Caco-2 (cell line): ENCODE measurements around the gene SESN1. TPM values are rescaled to one million over a fixed set of nuclear protein-coding genes. Genes with fewer than 3 reads are reported as not detected.

Source experiments
- BruUV-seq: library from RNA; stranded (reverse); fragments of 400-500 nt; replicated peaks from 2 replicates; lab custom pipeline; 2021; lab: Mats Ljungman, UMichigan
- CTCF ChIA-PET: fragments of 300-600 bp; sonication (Branson Sonifier 250); formaldehyde crosslinking; loops from one replicate; lab custom pipeline; 2022; ENCODE audit warnings: antibody characterized with exemption; lab: Charles Lee
- POLR2A ChIA-PET: fragments of 300-600 bp; sonication (Branson Sonifier 250); formaldehyde crosslinking; loops from one replicate; lab custom pipeline; 2022; ENCODE audit warnings: antibody characterized with exemption; lab: Charles Lee
- DNase-seq, 2 experiments: peaks; one replicate each; pipeline versions ENCODE4 v3.0.0 to v3.0.0-alpha.2; 2020 to 2022
- H3K27me3 ChIP-seq: replicated peaks from 2 replicates; pipeline ENCODE4 v1.6.0; 2011; ENCODE audit warnings: low read length; ENCODE audit not compliant: control insufficient read depth, insufficient read depth
- H3K36me3 ChIP-seq: 2 replicates; pipeline ENCODE4 v1.5.1; 2011; ENCODE audit warnings: low read length; ENCODE audit not compliant: control insufficient read depth, insufficient read depth
- H3K4me1 ChIP-seq: fragments of 250-450 bp; sonication (Bioruptor Pico); 2 replicates; pipeline ENCODE4 v1.5.1; 2020; ENCODE audit warnings: mild to moderate bottlenecking
- H3K4me3 ChIP-seq: 2 replicates; pipeline ENCODE4 v1.5.1; 2011; ENCODE audit warnings: low read depth, mild to moderate bottlenecking, control low read depth, low read length
- H3K9me3 ChIP-seq: fragments of 250-450 bp; sonication (Bioruptor Pico); 2 replicates; pipeline ENCODE4 v1.5.1; 2020; ENCODE audit warnings: mild to moderate bottlenecking, moderate library complexity
- H3K27ac Mint-ChIP-seq: one replicate; pipeline ENCODE4 v1.8.0; 2022; ENCODE audit warnings: mixed read lengths; ENCODE audit not compliant: unreplicated experiment
- H3K27me3 Mint-ChIP-seq: one replicate; pipeline ENCODE4 v1.8.0; 2022; ENCODE audit warnings: mixed read lengths; ENCODE audit not compliant: insufficient read depth, unreplicated experiment
- H3K36me3 Mint-ChIP-seq: one replicate; pipeline ENCODE4 v1.8.0; 2022; ENCODE audit warnings: mild to moderate bottlenecking, mixed read lengths; ENCODE audit not compliant: insufficient read depth, unreplicated experiment
- H3K4me1 Mint-ChIP-seq: one replicate; pipeline ENCODE4 v1.8.0; 2022; ENCODE audit warnings: low read depth, mixed read lengths; ENCODE audit not compliant: unreplicated experiment
- H3K4me3 Mint-ChIP-seq: one replicate; pipeline ENCODE4 v1.8.0; 2022; ENCODE audit warnings: mild to moderate bottlenecking, moderate library complexity, mixed read lengths; ENCODE audit not compliant: unreplicated experiment
- H3K9me3 Mint-ChIP-seq: one replicate; pipeline ENCODE4 v1.8.0; 2022; ENCODE audit warnings: mixed read lengths; ENCODE audit not compliant: unreplicated experiment
- CTCF ChIP-seq, 2 experiments: fragments of 200-600 bp in 1 of 2; IDR thresholded peaks; 1 replicate in 1 of 2; 2 replicates in 1 of 2; pipeline versions ENCODE4 v1.5.1 to v1.8.0; 2011 to 2022; ENCODE audit warnings: antibody characterized with exemption in 1 of 2, control low read depth in 1 of 2, inconsistent platforms in 1 of 2, low read depth in 1 of 2, low read length in 1 of 2, mild to moderate bottlenecking in 1 of 2, moderate library complexity in 1 of 2; ENCODE audit not compliant: insufficient read depth in 1 of 2, severe bottlenecking in 1 of 2, unreplicated experiment in 1 of 2
- intact Hi-C: fragments of 100-400 bp; cut with micrococcal nuclease; formaldehyde crosslinking; loops from one replicate; pipeline ENCODE4 v1.10.0; 2022; ENCODE audit not compliant: unreplicated experiment
- total RNA-seq: library from RNA; stranded (reverse); gene quantifications from 2 replicates; pipeline ENCODE4 v1.2.3, GENCODE V29; 2022

The SESN1 gene
- total RNA-seq, 1 experiment from 2014 or later: 21.9 TPM

- intact Hi-C loops: no loop called here
- no peaks in the 10 kb centered on the region for H3K36me3 ChIP-seq
- ChIA-PET POLR2A (no interaction called here), CTCF (interaction anchor here (1.0 kb wide), 1 partner anchor 22 kb away, joined by 7 read pairs; no protein-coding TSS in a partner anchor)
- H3K9me3 ChIP-seq: no peaks in the 10 kb centered on the region
- no peaks in the 10 kb centered on the region for H3K27me3 ChIP-seq
- H3K4me3 ChIP-seq: no peak overlapping the region
- peaks cover 50% of the 10 kb centered on the region for H3K4me1 Mint-ChIP-seq
- H3K9me3 Mint-ChIP-seq: peaks cover 9% of the 10 kb centered on the region
- peaks cover 53% of the 10 kb centered on the region for H3K4me1 ChIP-seq
- DNase-seq: no peak
- TF ChIP-seq CTCF (IDR thresholded peaks at IDR 0.05; ENCODE audit: insufficient read depth in 1 of 2, low read depth in 1 of 2, low read length in 1 of 2, severe bottlenecking in 1 of 2, unreplicated experiment in 1 of 2): no peak
- no TSS peak for BruUV-seq
- no peak overlapping the region for H3K27ac Mint-ChIP-seq
- H3K36me3 Mint-ChIP-seq: peaks cover 4% of the 10 kb centered on the region
- H3K27me3 Mint-ChIP-seq: no peaks in the 10 kb centered on the region
- H3K4me3 Mint-ChIP-seq: no peak overlapping the region
These were observed 44.6 kb downstream of the SESN1 start for GRCh38 chr6:109050012-109050411.

- Histone ChIP-seq H3K36me3 (no peaks in the 10 kb centered on the region), H3K27me3 (no peaks in the 10 kb centered on the region), H3K4me3 (no peak overlapping the region), H3K9me3 (no peaks in the 10 kb centered on the region), H3K4me1 (peaks cover 52% of the 10 kb centered on the region)
- peak overlapping the region; percentile 23 for H3K27ac Mint-ChIP-seq
- no peak for TF ChIP-seq CTCF (IDR thresholded peaks at IDR 0.05; ENCODE audit: insufficient read depth in 1 of 2, low read depth in 1 of 2, low read length in 1 of 2, severe bottlenecking in 1 of 2, unreplicated experiment in 1 of 2)
- no peaks in the 10 kb centered on the region for H3K27me3 Mint-ChIP-seq
- H3K9me3 Mint-ChIP-seq: peaks cover 9% of the 10 kb centered on the region
- POLR2A ChIA-PET: interaction anchor here (0.6 kb wide), 2 partner anchors 39 to 784 kb away, joined by 3 to 14 read pairs; no protein-coding TSS in a partner anchor
- peaks cover 50% of the 10 kb centered on the region for H3K4me1 Mint-ChIP-seq
- intact Hi-C loops: no loop called here
- DNase-seq: no peak
- no peak overlapping the region for H3K4me3 Mint-ChIP-seq
- H3K36me3 Mint-ChIP-seq: peaks cover 4% of the 10 kb centered on the region
- no TSS peak for BruUV-seq
- CTCF ChIA-PET: no interaction called here
These were observed 45.8 kb downstream of the SESN1 start for GRCh38 chr6:109048670-109049415.

GRCh38 chr6:109048176-109048575 is 46.5 kb downstream of the SESN1 start:
- H3K4me3 ChIP-seq: no peak overlapping the region
- Mint-ChIP-seq H3K36me3 (peaks cover 4% of the 10 kb centered on the region), H3K27ac (peak overlapping the region; percentile 23), H3K4me1 (peaks cover 46% of the 10 kb centered on the region), H3K4me3 (peak overlapping the region; percentile 22), H3K27me3 (no peaks in the 10 kb centered on the region), H3K9me3 (peaks cover 9% of the 10 kb centered on the region)
- DNase-seq: peak in 1 of 2 experiments; percentile 29
- no peaks in the 10 kb centered on the region for H3K9me3 ChIP-seq
- H3K27me3 ChIP-seq: no peaks in the 10 kb centered on the region
- POLR2A ChIA-PET: interaction anchor here (0.6 kb wide), 1 partner anchor 784 kb away, joined by 14 read pairs; no protein-coding TSS in a partner anchor
- no peak for TF ChIP-seq CTCF (IDR thresholded peaks at IDR 0.05; ENCODE audit: insufficient read depth in 1 of 2, low read depth in 1 of 2, low read length in 1 of 2, severe bottlenecking in 1 of 2, unreplicated experiment in 1 of 2)
- no TSS peak for BruUV-seq
- CTCF ChIA-PET: no interaction called here
- H3K4me1 ChIP-seq: peaks cover 46% of the 10 kb centered on the region
- intact Hi-C loops: no loop called here
- no peaks in the 10 kb centered on the region for H3K36me3 ChIP-seq
